ENCODE measurements around the gene PIP4K2A.

PIP4K2A gene

GRCh38 chr10:22643116-22643515 is 71.3 kb downstream of the PIP4K2A start:
- Histone ChIP-seq H3K36me3 (replicated peaks in 1 of 2; ENCODE audit: control insufficient read depth in 2 of 2, insufficient read depth in 2 of 2, low read length in 2 of 2) (no peaks in the 10 kb centered on the region), H2AFZ (ENCODE audit: low read length) (no peak overlapping the region), H2BK15ac (ENCODE audit: low read length) (no peak overlapping the region), H3K9ac (ENCODE audit: low read depth, low read length, poor library complexity) (no peak overlapping the region), H2BK5ac (ENCODE audit: low read length) (no peak overlapping the region), H3K79me1 (ENCODE audit: low read depth, low read length) (no peaks in the 10 kb centered on the region), H3K9me3 (replicated peaks in 1 of 2; ENCODE audit: control insufficient read depth in 2 of 2, insufficient read depth in 1 of 2, low read depth in 1 of 2, low read length in 2 of 2) (no peaks in the 10 kb centered on the region), H4K91ac (ENCODE audit: low read depth, low read length, poor library complexity) (no peak overlapping the region), H3K23ac (ENCODE audit: low read depth, low read length, poor library complexity) (no peak overlapping the region), H2BK12ac (ENCODE audit: low read length) (no peak overlapping the region), H2AK5ac (ENCODE audit: low read depth, low read length) (no peak overlapping the region), H3K18ac (ENCODE audit: low read length) (no peak overlapping the region), H3K4me1 (ENCODE audit: control insufficient read depth in 2 of 2, insufficient read depth in 1 of 2, low read depth in 1 of 2, low read length in 2 of 2) (peaks cover 10 to 21% of the 10 kb centered on the region in 2 donors), H3K27me3 (ENCODE audit: control insufficient read depth in 3 of 3, insufficient read depth in 3 of 3, low read depth in 1 of 3, low read length in 3 of 3) (no peaks in the 10 kb centered on the region), H3K27ac (replicated peaks; ENCODE audit: low read length) (no peak overlapping the region), H2BK120ac (ENCODE audit: low read depth, low read length) (no peak overlapping the region), H3K4ac (ENCODE audit: low read length) (no peak overlapping the region), H4K8ac (ENCODE audit: low read depth, low read length) (no peak overlapping the region), H3K14ac (ENCODE audit: low read length) (no peak overlapping the region), H3K4me3 (ENCODE audit: low read length in 2 of 2) (no peak overlapping the region), H3K4me2 (ENCODE audit: insufficient read depth, low read length, poor library complexity, severe bottlenecking) (no peak overlapping the region)
- WGBS, 2 donors (ENCODE audit: extremely low coverage in 2 of 2, insufficient read length in 2 of 2, insufficient replicate concordance in 1 of 2): no CpG with 5 or more reads among the region's 4 CpGs
- no peak for DNase-seq (ENCODE audit: low spot score)

- no peak overlapping the region for H3K27ac ChIP-seq (replicated peaks; ENCODE audit: low read length)
- H3K4me3 ChIP-seq (ENCODE audit: low read length in 2 of 2): no peak overlapping the region
- H3K4ac ChIP-seq (ENCODE audit: low read length): no peak overlapping the region
- peaks cover under 1% of the 10 kb centered on the region for H3K79me1 ChIP-seq (ENCODE audit: low read depth, low read length)
- no peak overlapping the region for H2BK12ac ChIP-seq (ENCODE audit: low read length)
- no CpG with 5 or more reads among the region's 5 CpGs for WGBS, 2 donors (ENCODE audit: extremely low coverage in 2 of 2, insufficient read length in 2 of 2, insufficient replicate concordance in 1 of 2)
- no peak overlapping the region for H4K8ac ChIP-seq (ENCODE audit: low read depth, low read length)
- no peak for DNase-seq (ENCODE audit: low spot score)
- H4K91ac ChIP-seq (ENCODE audit: low read depth, low read length, poor library complexity): no peak overlapping the region
- no peaks in the 10 kb centered on the region for H3K9me3 ChIP-seq (replicated peaks in 1 of 2; ENCODE audit: control insufficient read depth in 2 of 2, insufficient read depth in 1 of 2, low read depth in 1 of 2, low read length in 2 of 2)
- no peak overlapping the region for H2BK5ac ChIP-seq (ENCODE audit: low read length)
- no peaks in the 10 kb centered on the region for H3K36me3 ChIP-seq (replicated peaks in 1 of 2; ENCODE audit: control insufficient read depth in 2 of 2, insufficient read depth in 2 of 2, low read length in 2 of 2)
- H2AK5ac ChIP-seq (ENCODE audit: low read depth, low read length): no peak overlapping the region
- no peak overlapping the region for H2BK120ac ChIP-seq (ENCODE audit: low read depth, low read length)
- H3K27me3 ChIP-seq (ENCODE audit: control insufficient read depth in 3 of 3, insufficient read depth in 3 of 3, low read depth in 1 of 3, low read length in 3 of 3): no peaks in the 10 kb centered on the region
- H3K9ac ChIP-seq (ENCODE audit: low read depth, low read length, poor library complexity): no peak overlapping the region
- H2BK15ac ChIP-seq (ENCODE audit: low read length): no peak overlapping the region
- no peak overlapping the region for H3K4me2 ChIP-seq (ENCODE audit: insufficient read depth, low read length, poor library complexity, severe bottlenecking)
- H2AFZ ChIP-seq (ENCODE audit: low read length): no peak overlapping the region
- H3K14ac ChIP-seq (ENCODE audit: low read length): no peak overlapping the region
- H3K18ac ChIP-seq (ENCODE audit: low read length): no peak overlapping the region
- peaks cover 4 to 12% of the 10 kb centered on the region in 2 donors for H3K4me1 ChIP-seq (ENCODE audit: control insufficient read depth in 2 of 2, insufficient read depth in 1 of 2, low read depth in 1 of 2, low read length in 2 of 2)
- no peak overlapping the region for H3K23ac ChIP-seq (ENCODE audit: low read depth, low read length, poor library complexity)
Observed at GRCh38 chr10:22641743-22642142, 72.6 kb downstream of the PIP4K2A start.

- Histone ChIP-seq H4K91ac (ENCODE audit: low read depth, low read length, poor library complexity) (no peak overlapping the region), H3K14ac (ENCODE audit: low read length) (no peak overlapping the region), H3K27me3 (ENCODE audit: control insufficient read depth in 3 of 3, insufficient read depth in 3 of 3, low read depth in 1 of 3, low read length in 3 of 3) (no peaks in the 10 kb centered on the region), H2BK120ac (ENCODE audit: low read depth, low read length) (no peak overlapping the region), H3K9me3 (replicated peaks in 1 of 2; ENCODE audit: control insufficient read depth in 2 of 2, insufficient read depth in 1 of 2, low read depth in 1 of 2, low read length in 2 of 2) (no peaks in the 10 kb centered on the region), H2AFZ (ENCODE audit: low read length) (peak overlapping the region; percentile 25), H3K27ac (replicated peaks; ENCODE audit: low read length) (no peak overlapping the region), H2BK15ac (ENCODE audit: low read length) (no peak overlapping the region), H3K4ac (ENCODE audit: low read length) (no peak overlapping the region), H3K4me3 (ENCODE audit: low read length in 2 of 2) (no peak overlapping the region), H3K79me1 (ENCODE audit: low read depth, low read length) (peaks cover 2% of the 10 kb centered on the region), H2BK5ac (ENCODE audit: low read length) (no peak overlapping the region), H4K8ac (ENCODE audit: low read depth, low read length) (no peak overlapping the region), H2BK12ac (ENCODE audit: low read length) (no peak overlapping the region), H3K9ac (ENCODE audit: low read depth, low read length, poor library complexity) (no peak overlapping the region), H3K18ac (ENCODE audit: low read length) (no peak overlapping the region), H3K4me1 (ENCODE audit: control insufficient read depth in 2 of 2, insufficient read depth in 1 of 2, low read depth in 1 of 2, low read length in 2 of 2) (peaks cover 2 to 10% of the 10 kb centered on the region in 2 donors), H3K23ac (ENCODE audit: low read depth, low read length, poor library complexity) (no peak overlapping the region), H3K36me3 (replicated peaks in 1 of 2; ENCODE audit: control insufficient read depth in 2 of 2, insufficient read depth in 2 of 2, low read length in 2 of 2) (no peaks in the 10 kb centered on the region), H2AK5ac (ENCODE audit: low read depth, low read length) (no peak overlapping the region), H3K4me2 (ENCODE audit: insufficient read depth, low read length, poor library complexity, severe bottlenecking) (no peak overlapping the region)
- DNase-seq (ENCODE audit: low spot score): peak; percentile 39
- no CpG with 5 or more reads among the region's 6 CpGs for WGBS, 2 donors (ENCODE audit: extremely low coverage in 2 of 2, insufficient read length in 2 of 2, insufficient replicate concordance in 1 of 2)
Observed at GRCh38 chr10:22640359-22640758, 74.0 kb downstream of the PIP4K2A start.

- Histone ChIP-seq H3K18ac (ENCODE audit: low read length) (no peak overlapping the region), H3K9me3 (replicated peaks in 1 of 2; ENCODE audit: control insufficient read depth in 2 of 2, insufficient read depth in 1 of 2, low read depth in 1 of 2, low read length in 2 of 2) (no peaks in the 10 kb centered on the region), H3K4ac (ENCODE audit: low read length) (no peak overlapping the region), H3K4me1 (ENCODE audit: control insufficient read depth in 2 of 2, insufficient read depth in 1 of 2, low read depth in 1 of 2, low read length in 2 of 2) (peaks cover 2 to 10% of the 10 kb centered on the region in 2 donors), H3K4me2 (ENCODE audit: insufficient read depth, low read length, poor library complexity, severe bottlenecking) (no peak overlapping the region), H3K36me3 (replicated peaks in 1 of 2; ENCODE audit: control insufficient read depth in 2 of 2, insufficient read depth in 2 of 2, low read length in 2 of 2) (no peaks in the 10 kb centered on the region), H3K23ac (ENCODE audit: low read depth, low read length, poor library complexity) (no peak overlapping the region), H2AK5ac (ENCODE audit: low read depth, low read length) (no peak overlapping the region), H3K27ac (replicated peaks; ENCODE audit: low read length) (no peak overlapping the region), H2AFZ (ENCODE audit: low read length) (no peak overlapping the region), H2BK120ac (ENCODE audit: low read depth, low read length) (no peak overlapping the region), H3K27me3 (ENCODE audit: control insufficient read depth in 3 of 3, insufficient read depth in 3 of 3, low read depth in 1 of 3, low read length in 3 of 3) (no peaks in the 10 kb centered on the region), H2BK5ac (ENCODE audit: low read length) (no peak overlapping the region), H4K8ac (ENCODE audit: low read depth, low read length) (no peak overlapping the region), H2BK12ac (ENCODE audit: low read length) (no peak overlapping the region), H3K4me3 (ENCODE audit: low read length in 2 of 2) (no peak overlapping the region), H3K14ac (ENCODE audit: low read length) (no peak overlapping the region), H3K79me1 (ENCODE audit: low read depth, low read length) (peaks cover 2% of the 10 kb centered on the region), H2BK15ac (ENCODE audit: low read length) (no peak overlapping the region), H3K9ac (ENCODE audit: low read depth, low read length, poor library complexity) (no peak overlapping the region), H4K91ac (ENCODE audit: low read depth, low read length, poor library complexity) (no peak overlapping the region)
- no peak for DNase-seq (ENCODE audit: low spot score)
- WGBS, 2 donors (ENCODE audit: extremely low coverage in 2 of 2, insufficient read length in 2 of 2, insufficient replicate concordance in 1 of 2): no CpG with 5 or more reads among the region's 1 CpG
Observed at GRCh38 chr10:22638863-22639262, 75.5 kb downstream of the PIP4K2A start.
